CD4-positive, alpha-beta memory T cell (primary cell): ENCODE data around the gene DBR1. TPM values are rescaled to one million over a fixed set of nuclear protein-coding genes. Genes with fewer than 3 reads are reported as not detected.

Source experiments
- CTCF ChIA-PET: fragments of 350-600 bp; sonication (Branson Sonifier 250); formaldehyde crosslinking; loops from one replicate; lab custom pipeline; 2021; ENCODE audit warnings: inconsistent platforms; ENCODE audit not compliant: partially characterized antibody; lab: Charles Lee
- POLR2A ChIA-PET: fragments of 350-600 bp; sonication (Branson Sonifier 250); formaldehyde crosslinking; loops from one replicate; lab custom pipeline; 2021; ENCODE audit not compliant: partially characterized antibody; lab: Charles Lee
- DNase-seq, 5 donors: peaks; one replicate each; pipeline versions ENCODE4 v3.0.0 to v3.0.0-alpha.2; 2020 to 2022; ENCODE audit warnings: mixed read lengths in 1 of 5
- H3K27ac ChIP-seq: one replicate; pipeline ENCODE4 v1.7.0; 2013; ENCODE audit warnings: low read depth, low read length
- H3K27me3 ChIP-seq: 2 replicates; pipeline ENCODE4 v1.7.0; 2013; ENCODE audit warnings: mild to moderate bottlenecking, low read length, moderate library complexity; ENCODE audit not compliant: insufficient read depth
- H3K36me3 ChIP-seq: 2 replicates; pipeline ENCODE4 v1.7.0; 2013; ENCODE audit warnings: mild to moderate bottlenecking, low read length, moderate library complexity; ENCODE audit not compliant: insufficient read depth
- H3K4me1 ChIP-seq: 2 replicates; pipeline ENCODE4 v1.7.0; 2013; ENCODE audit warnings: mild to moderate bottlenecking, low read length, moderate library complexity; ENCODE audit not compliant: insufficient read depth
- H3K4me3 ChIP-seq, 2 donors: one replicate each; pipeline ENCODE4 v1.7.0; 2013; ENCODE audit warnings: low read length in 2 of 2, mild to moderate bottlenecking in 1 of 2
- H3K9me3 ChIP-seq, 2 donors: one replicate each; pipeline ENCODE4 v1.7.0; 2013; ENCODE audit warnings: low read length in 2 of 2, control low read depth in 1 of 2; ENCODE audit not compliant: control insufficient read depth in 1 of 2
- H3K27ac Mint-ChIP-seq, 7 donors: one replicate each; pipeline ENCODE4 v1.8.0; 2020 to 2021; ENCODE audit warnings: mixed read lengths in 7 of 7, mild to moderate bottlenecking in 6 of 7, inconsistent platforms in 3 of 7, moderate library complexity in 3 of 7
- H3K27me3 Mint-ChIP-seq, 2 donors: one replicate each; pipeline ENCODE4 v1.8.0; 2020 to 2021; ENCODE audit warnings: mixed read lengths in 2 of 2
- H3K36me3 Mint-ChIP-seq, 2 donors: one replicate each; pipeline ENCODE4 v1.8.0; 2020 to 2021; ENCODE audit warnings: mixed read lengths in 2 of 2, inconsistent platforms in 1 of 2, mild to moderate bottlenecking in 1 of 2
- H3K4me1 Mint-ChIP-seq, 4 donors: one replicate each; pipeline ENCODE4 v1.8.0; 2020 to 2021; ENCODE audit warnings: mixed read lengths in 4 of 4, mild to moderate bottlenecking in 1 of 4
- H3K4me3 Mint-ChIP-seq, 8 donors: one replicate each; pipeline ENCODE4 v1.8.0; 2020 to 2021; ENCODE audit warnings: mixed read lengths in 8 of 8, mild to moderate bottlenecking in 7 of 8, moderate library complexity in 6 of 8, inconsistent platforms in 3 of 8
- H3K9me3 Mint-ChIP-seq, 8 donors: one replicate each; pipeline ENCODE4 v1.8.0; 2020 to 2021; ENCODE audit warnings: mixed read lengths in 8 of 8, mild to moderate bottlenecking in 5 of 8, inconsistent platforms in 3 of 8, moderate library complexity in 1 of 8
- intact Hi-C: fragments of 100-400 bp; cut with micrococcal nuclease; formaldehyde crosslinking; loops from one replicate; pipeline ENCODE4 v1.15.1; 2023
- polyA plus RNA-seq, 2 donors: library from polyadenylated mRNA; unstranded; fragments of 300-500 nt; fragmentation: Illumina TruSeq; gene quantifications; one replicate each; pipeline ENCODE4 v1.2.3, GENCODE V29; 2021
- total RNA-seq, 2 experiments: library from RNA; stranded (reverse); gene quantifications; one replicate each; pipeline ENCODE4 v1.2.3, GENCODE V29; 2021

The DBR1 gene
- total and polyA plus RNA-seq, 4 experiments from 2014 or later: 14.8 to 36.2 (median 25.3) TPM

GRCh38 chr3:138114988-138115971 is 59.4 kb downstream of the DBR1 start, which contains the start of gene DZIP1L:
TSS of gene DZIP1L (minus strand) at chr3:138115608. CDS start at chr3:138103971, 11,637 bp downstream.
- intact Hi-C loops: loop anchor here (5.0 to 10.0 kb wide), 2 partner anchors 212 to 1010 kb away; partner anchors contain the start of gene NME9
- Histone ChIP-seq H3K36me3 (no peaks in the 10 kb centered on the region), H3K9me3 (no peaks in the 10 kb centered on the region), H3K4me1 (no peaks in the 10 kb centered on the region), H3K27me3 (peaks cover 7% of the 10 kb centered on the region), H3K4me3 (peak within 1 kb of the TSS in 1 of 2 donors; percentile 41), H3K27ac (no peak within 1 kb of the TSS)
- peaks cover 0 to 2% of the 10 kb centered on the region in 2 donors for H3K36me3 Mint-ChIP-seq
- H3K27ac Mint-ChIP-seq: no peak within 1 kb of the TSS
- H3K27me3 Mint-ChIP-seq: peaks cover 16 to 41% of the 10 kb centered on the region in 2 donors
- peak within 1 kb of the TSS; percentile 67 to 91 (median 81) for H3K4me3 Mint-ChIP-seq
- CTCF ChIA-PET: interaction anchor here (0.7 to 8.5 kb wide), 5 partner anchors 8 to 47 kb away, joined by 3 to 114 read pairs (median 3); no protein-coding TSS in a partner anchor
- peaks cover 0 to 4% (median 0%) of the 10 kb centered on the region in 8 donors for H3K9me3 Mint-ChIP-seq
- peaks cover 0 to 8% (median 3%) of the 10 kb centered on the region in 4 donors for H3K4me1 Mint-ChIP-seq
- POLR2A ChIA-PET: no interaction called here
- peak in 2 of 5 donors; percentile 5 to 9 for DNase-seq

- no peak for DNase-seq
- H3K27me3 Mint-ChIP-seq: peaks cover 16 to 43% of the 10 kb centered on the region in 2 donors
- H3K9me3 Mint-ChIP-seq: peaks cover 0 to 4% (median 0%) of the 10 kb centered on the region in 8 donors
- Histone ChIP-seq H3K36me3 (no peaks in the 10 kb centered on the region), H3K27ac (no peak overlapping the region), H3K4me3 (no peak overlapping the region), H3K4me1 (no peaks in the 10 kb centered on the region), H3K27me3 (peaks cover 7% of the 10 kb centered on the region), H3K9me3 (no peaks in the 10 kb centered on the region)
- H3K36me3 Mint-ChIP-seq: peaks cover 0 to 2% of the 10 kb centered on the region in 2 donors
- H3K4me1 Mint-ChIP-seq: peaks cover 0 to 8% (median 3%) of the 10 kb centered on the region in 4 donors
- ChIA-PET POLR2A (no interaction called here), CTCF (interaction anchor here (8.5 kb wide), 1 partner anchor 46 kb away, joined by 114 read pairs; no protein-coding TSS in a partner anchor)
- H3K4me3 Mint-ChIP-seq: peak overlapping the region; percentile 26 to 73 (median 64)
- intact Hi-C loops: loop anchor here (10.0 kb wide), 1 partner anchor 1010 kb away; no protein-coding TSS in a partner anchor
- no peak overlapping the region for H3K27ac Mint-ChIP-seq
These were observed 60.2 kb downstream of the DBR1 start for GRCh38 chr3:138114431-138114918.

- ChIA-PET POLR2A (no interaction called here), CTCF (interaction anchor here (0.9 to 1.1 kb wide), 3 partner anchors 35 to 47 kb away, joined by 3 to 4 read pairs (median 3); no protein-coding TSS in a partner anchor)
- DNase-seq: no peak
- Mint-ChIP-seq H3K4me3 (peak overlapping the region in 1 of 8 donors; percentile 37), H3K9me3 (peaks cover 0 to 4% (median 0%) of the 10 kb centered on the region in 8 donors), H3K4me1 (peaks cover 0 to 8% (median 3%) of the 10 kb centered on the region in 4 donors), H3K27me3 (peaks cover 12 to 43% of the 10 kb centered on the region in 2 donors), H3K27ac (peak overlapping the region in 1 of 7 donors; percentile 40), H3K36me3 (peaks cover 0 to 2% of the 10 kb centered on the region in 2 donors)
- intact Hi-C loops: loop anchor here (10.0 kb wide), 1 partner anchor 1009 kb away; no protein-coding TSS in a partner anchor
- no peaks in the 10 kb centered on the region for H3K4me1 ChIP-seq
- H3K4me3 ChIP-seq: no peak overlapping the region
- no peaks in the 10 kb centered on the region for H3K9me3 ChIP-seq
- no peaks in the 10 kb centered on the region for H3K36me3 ChIP-seq
- peaks cover 7% of the 10 kb centered on the region for H3K27me3 ChIP-seq
- H3K27ac ChIP-seq: no peak overlapping the region
These were observed 61.4 kb downstream of the DBR1 start for GRCh38 chr3:138113326-138113725.

- Mint-ChIP-seq H3K36me3 (peaks cover 0 to 2% of the 10 kb centered on the region in 2 donors), H3K9me3 (peaks cover 0 to 6% (median 0%) of the 10 kb centered on the region in 8 donors), H3K4me3 (no peak overlapping the region), H3K4me1 (peaks cover 0 to 8% (median 3%) of the 10 kb centered on the region in 4 donors), H3K27ac (no peak overlapping the region), H3K27me3 (peaks cover 9 to 43% of the 10 kb centered on the region in 2 donors)
- ChIA-PET POLR2A (no interaction called here), CTCF (interaction anchor here (1.0 kb wide), 1 partner anchor 34 kb away, joined by 3 read pairs; no protein-coding TSS in a partner anchor)
- Histone ChIP-seq H3K27ac (no peak overlapping the region), H3K4me1 (no peaks in the 10 kb centered on the region), H3K27me3 (peaks cover 7% of the 10 kb centered on the region), H3K9me3 (no peaks in the 10 kb centered on the region), H3K4me3 (no peak overlapping the region), H3K36me3 (no peaks in the 10 kb centered on the region)
- intact Hi-C loops: loop anchor here (10.0 kb wide), 1 partner anchor 1008 kb away; no protein-coding TSS in a partner anchor
- no peak for DNase-seq
These were observed 62.4 kb downstream of the DBR1 start for GRCh38 chr3:138112362-138112761.

Other genes with a start within 250 kb of the DBR1 start
- not detected for gene CLDN18, start 164.8 kb downstream of the DBR1 start, total RNA-seq
- gene CLDN18, start 164.8 kb downstream of the DBR1 start, polyA plus RNA-seq: not detected
- not detected for gene DZIP1L, start 59.3 kb downstream of the DBR1 start, total RNA-seq
- not detected for gene DZIP1L, start 59.3 kb downstream of the DBR1 start, polyA plus RNA-seq
- gene A4GNT, start 42.5 kb downstream of the DBR1 start, total RNA-seq: not detected
- not detected for gene A4GNT, start 42.5 kb downstream of the DBR1 start, polyA plus RNA-seq
- gene ARMC8, start 12.4 kb upstream of the DBR1 start, total RNA-seq: 10 to 100 TPM; 71.0 to 72.6 TPM
- gene ARMC8, start 12.4 kb upstream of the DBR1 start, polyA plus RNA-seq: 10 to 100 TPM; 52.0 to 53.4 TPM
- 1 to 10 TPM; 1.0 to 1.4 TPM for gene NME9, start 154.9 kb upstream of the DBR1 start, total RNA-seq
- gene NME9, start 154.9 kb upstream of the DBR1 start, polyA plus RNA-seq: 1 to 10 TPM in 1 of 2 donors, under 1 TPM in 1; 0.80 to 1.1 TPM
- 1 to 10 TPM; 1.3 to 2.0 TPM for gene MRAS, start 173.7 kb upstream of the DBR1 start, total RNA-seq
- gene MRAS, start 173.7 kb upstream of the DBR1 start, polyA plus RNA-seq: not detected